GM19455 (cell line): ENCODE results near the gene TELO2.

ENCODE experiments used
- ATAC-seq: cut with Tn5 transposase; IDR thresholded peaks from one replicate; pipeline ENCODE4 v1.9.1; 2021; ENCODE audit not compliant: unreplicated experiment

TELO2 gene

GRCh38 chr16:1552129-1552528, 59.0 kb downstream of the TELO2 start:
- ATAC-seq = no peak

GRCh38 chr16:1553946-1554825, 61.0 kb downstream of the TELO2 start:
- no peak for ATAC-seq

DNA sequence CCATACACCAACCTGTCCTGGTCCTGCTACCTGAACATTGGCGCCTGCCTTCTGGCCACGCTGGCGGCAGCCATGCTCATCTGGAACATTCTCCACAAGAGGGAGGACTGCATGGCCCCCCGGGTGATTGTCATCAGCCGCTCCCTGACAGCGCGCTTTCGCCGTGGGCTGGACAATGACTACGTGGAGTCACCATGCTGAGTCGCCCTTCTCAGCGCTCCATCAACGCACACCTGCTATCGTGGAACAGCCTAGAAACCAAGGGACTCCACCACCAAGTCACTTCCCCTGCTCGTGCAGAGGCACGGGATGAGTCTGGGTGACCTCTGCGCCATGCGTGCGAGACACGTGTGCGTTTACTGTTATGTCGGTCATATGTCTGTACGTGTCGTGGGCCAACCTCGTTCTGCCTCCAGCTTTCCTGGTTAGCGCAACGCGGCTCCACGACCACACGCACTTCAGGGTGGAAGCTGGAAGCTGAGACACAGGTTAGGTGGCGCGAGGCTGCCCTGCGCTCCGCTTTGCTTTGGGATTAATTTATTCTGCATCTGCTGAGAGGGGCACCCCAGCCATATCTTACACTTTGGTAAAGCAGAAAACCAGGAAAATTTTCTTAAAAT, 61.8 kb downstream of the TELO2 start:
- no peak for ATAC-seq

- no peak for ATAC-seq
Observed at GRCh38 chr16:1556254-1556653, 63.1 kb downstream of the TELO2 start.

- ATAC-seq = no peak
Observed at GRCh38 chr16:1557074-1557473, 63.9 kb downstream of the TELO2 start.

GRCh38 chr16:1557576-1557975, 64.4 kb downstream of the TELO2 start:
- no peak for ATAC-seq

DNA sequence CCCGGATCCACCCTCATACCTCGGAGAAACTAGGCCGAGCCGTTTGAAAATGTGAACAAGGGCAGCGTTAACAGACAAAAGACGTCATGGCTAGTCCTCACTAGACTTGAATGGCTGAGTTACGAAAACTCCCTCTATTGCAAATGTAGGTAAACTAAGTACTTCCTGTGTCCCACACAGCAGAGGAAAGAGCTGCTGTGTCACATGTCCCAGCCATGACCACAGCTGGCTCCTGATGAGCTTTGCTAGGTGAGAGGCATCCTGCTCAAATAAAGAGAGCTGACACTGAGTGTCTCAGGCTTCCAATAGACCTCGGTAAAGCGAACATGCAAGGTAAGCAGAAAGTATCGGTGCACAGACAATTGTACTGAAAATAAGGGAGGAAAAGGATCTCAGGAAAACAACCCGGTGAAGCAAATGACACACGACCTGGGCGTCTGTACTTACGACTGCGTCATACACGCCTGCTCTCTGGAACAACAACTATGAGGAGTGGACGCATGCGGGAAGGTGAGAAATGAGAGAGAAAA, 66.4 kb downstream of the TELO2 start:
- no peak for ATAC-seq
